OCI-M2 (cell line): ENCODE results near the gene RC3H2.

Experiments
- DNase-seq: peaks from one replicate; lab custom pipeline; 2025; ENCODE audit not compliant: unreplicated experiment; lab: John Stamatoyannopoulos, UW

RC3H2 gene

DNA sequence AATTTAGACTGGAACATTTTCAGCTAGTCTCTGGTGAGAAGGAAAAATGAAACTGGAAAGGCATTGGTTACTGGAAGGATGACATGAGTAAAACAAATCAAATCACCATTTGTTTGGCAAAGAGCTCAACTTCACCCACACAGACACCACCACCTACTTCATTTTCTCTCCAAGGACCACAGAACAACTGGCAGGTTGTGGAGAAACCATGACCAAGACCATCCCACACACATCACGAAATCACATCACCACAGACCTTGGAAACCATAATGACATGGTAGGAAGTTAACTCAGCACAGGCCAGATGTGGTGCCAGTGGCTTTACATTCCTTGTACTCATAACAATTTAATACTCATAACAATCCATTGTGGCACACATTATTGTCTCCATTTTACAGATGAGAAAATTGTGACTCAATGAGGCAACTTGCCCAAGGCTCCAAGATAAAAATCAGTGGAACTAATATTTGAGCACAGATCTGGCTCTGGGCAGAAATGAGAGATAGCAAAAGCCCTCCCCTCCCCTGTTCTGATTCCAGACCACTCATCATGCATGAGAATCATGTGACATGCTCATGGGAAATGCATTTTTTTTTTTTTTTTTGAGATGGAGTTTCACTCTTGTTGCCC lies 97.8 kb downstream of the RC3H2 start:
- DNase-seq: no peak

DNA sequence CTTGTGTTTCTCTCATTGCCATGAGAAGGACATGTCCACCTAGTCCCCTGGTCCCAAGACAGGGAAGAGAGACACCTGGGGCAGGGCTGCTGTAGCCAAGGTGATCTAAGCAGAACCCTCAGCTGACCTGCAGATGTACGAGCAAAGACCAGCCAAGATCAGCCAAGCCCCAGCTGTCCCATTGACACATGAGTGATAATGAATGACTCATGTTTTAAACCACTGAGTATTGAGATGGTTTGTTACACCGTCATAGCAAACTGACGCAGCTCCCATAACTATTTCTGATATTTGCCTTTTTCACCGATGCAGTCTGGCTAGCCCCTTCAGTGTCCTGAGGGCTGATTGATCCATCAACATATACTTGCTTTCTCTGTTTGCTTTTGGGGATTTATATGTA lies 98.5 kb downstream of the RC3H2 start:
- DNase-seq: no peak

DNA sequence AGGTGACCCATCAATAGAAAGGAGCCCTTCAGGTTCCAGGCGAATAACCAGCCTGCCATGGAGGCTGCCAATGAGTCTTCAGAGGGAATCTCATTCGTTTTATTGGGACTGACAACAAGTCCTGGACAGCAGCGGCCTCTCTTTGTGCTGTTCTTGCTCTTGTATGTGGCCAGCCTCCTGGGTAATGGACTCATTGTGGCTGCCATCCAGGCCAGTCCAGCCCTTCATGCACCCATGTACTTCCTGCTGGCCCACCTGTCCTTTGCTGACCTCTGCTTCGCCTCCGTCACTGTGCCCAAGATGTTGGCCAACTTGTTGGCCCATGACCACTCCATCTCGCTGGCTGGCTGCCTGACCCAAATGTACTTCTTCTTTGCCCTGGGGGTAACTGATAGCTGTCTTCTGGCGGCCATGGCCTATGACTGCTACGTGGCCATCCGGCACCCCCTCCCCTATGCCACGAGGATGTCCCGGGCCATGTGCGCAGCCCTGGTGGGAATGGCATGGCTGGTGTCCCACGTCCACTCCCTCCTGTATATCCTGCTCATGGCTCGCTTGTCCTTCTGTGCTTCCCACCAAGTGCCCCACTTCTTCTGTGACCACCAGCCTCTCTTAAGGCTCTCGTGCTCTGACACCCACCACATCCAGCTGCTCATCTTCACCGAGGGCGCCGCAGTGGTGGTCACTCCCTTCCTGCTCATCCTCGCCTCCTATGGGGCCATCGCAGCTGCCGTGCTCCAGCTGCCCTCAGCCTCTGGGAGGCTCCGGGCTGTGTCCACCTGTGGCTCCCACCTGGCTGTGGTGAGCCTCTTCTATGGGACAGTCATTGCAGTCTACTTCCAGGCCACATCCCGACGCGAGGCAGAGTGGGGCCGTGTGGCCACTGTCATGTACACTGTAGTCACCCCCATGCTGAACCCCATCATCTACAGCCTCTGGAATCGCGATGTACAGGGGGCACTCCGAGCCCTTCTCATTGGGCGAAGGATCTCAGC lies 104.8 kb downstream of the RC3H2 start, which contains the start of gene OR1K1:
Gene OR1K1 (plus strand): TSS at position 58 of the 995 bp plus-strand sequence. CDS start 0 bp downstream, at position 58.
- no peak for DNase-seq

DNA sequence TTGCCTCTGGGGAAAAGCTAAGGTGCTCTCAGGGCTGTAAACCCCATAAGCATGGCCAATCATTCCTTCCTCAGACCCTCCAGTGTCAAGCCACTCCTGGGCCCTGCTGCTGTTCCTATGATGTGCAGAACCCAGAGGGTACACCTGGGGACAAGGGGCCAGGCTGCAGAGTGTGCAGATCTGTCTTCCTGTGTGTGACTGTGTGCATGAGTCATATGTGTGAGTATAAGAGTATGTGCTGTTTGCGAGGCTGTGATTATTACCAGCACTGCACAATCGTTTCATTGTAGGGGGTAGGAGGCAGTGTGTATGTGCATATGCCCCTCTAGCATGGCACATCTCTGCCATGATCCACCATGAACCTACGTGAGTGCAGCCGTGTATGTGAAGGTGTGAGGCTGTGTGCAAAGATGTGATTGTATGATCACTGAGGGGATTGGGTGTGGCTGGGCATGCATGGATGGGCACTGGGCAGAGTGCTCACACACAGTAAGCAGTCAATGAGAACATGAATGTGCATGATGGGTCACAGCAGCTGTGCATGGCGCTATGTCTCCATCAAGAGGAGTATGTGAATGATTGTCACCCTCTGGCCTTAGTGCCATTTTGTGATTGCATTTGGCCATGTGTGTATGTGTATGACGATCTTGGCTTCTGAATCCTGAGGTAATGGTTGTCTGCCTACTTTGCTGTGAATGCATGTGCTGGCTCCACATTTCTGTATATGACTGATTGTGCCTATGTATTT lies 107.7 kb downstream of the RC3H2 start:
- DNase-seq: no peak
